Dedifferentiated amniotic fluid mesenchymal stem cell (primary cell): Measurements from ENCODE around the gene CFAP20DC.
A peak's percentile ranks its signal among the peaks of the same experiment; 100 is the strongest.
"Not testable (repeated sequence)": the region's sequence is repeated elsewhere in the genome, so short reads cannot be mapped to it uniquely, and the experiment has no call there.

Experiments used
- DNase-seq: peaks from one replicate; pipeline ENCODE4 v3.0.0-alpha.2; 2016; ENCODE audit errors: extremely low spot score

The CFAP20DC gene

DNA sequence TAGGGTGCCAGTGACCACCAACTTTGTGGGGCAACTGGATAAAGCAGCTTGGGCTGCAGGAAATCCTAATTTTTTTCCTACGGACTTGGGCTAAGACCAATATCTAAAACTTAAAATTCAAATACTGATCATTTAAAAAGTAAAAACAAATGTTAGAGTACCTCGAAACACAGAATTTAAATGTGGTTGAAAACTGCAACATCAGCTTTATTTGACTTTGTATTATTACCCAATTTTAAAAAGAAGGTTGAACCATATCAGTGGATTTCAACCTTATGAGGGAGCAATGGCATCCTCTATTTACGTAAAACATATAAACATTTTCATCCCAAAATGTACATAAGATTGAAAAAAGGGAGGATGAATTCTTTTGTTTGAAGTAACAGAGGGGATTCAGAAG, 26.2 kb downstream of the CFAP20DC start:
- DNase-seq: no peak

DNA sequence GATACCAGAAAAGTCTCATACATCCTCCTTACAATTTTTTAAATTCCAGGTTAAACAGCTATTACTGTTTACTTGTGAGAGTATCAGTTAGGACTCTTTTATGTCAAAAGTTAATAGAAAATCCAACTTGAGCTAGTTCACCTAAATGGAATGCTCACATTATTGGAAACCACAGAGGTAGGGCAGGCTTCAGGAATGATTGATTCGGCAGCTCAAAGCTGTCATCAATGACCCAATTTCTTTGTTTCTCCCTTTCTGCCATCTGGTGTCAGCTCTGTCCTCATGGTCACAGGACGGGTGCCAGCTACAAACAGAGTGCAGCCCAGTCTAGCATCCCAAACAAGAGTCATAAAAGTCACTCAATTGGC, 32.2 kb downstream of the CFAP20DC start:
- DNase-seq: no peak

DNA sequence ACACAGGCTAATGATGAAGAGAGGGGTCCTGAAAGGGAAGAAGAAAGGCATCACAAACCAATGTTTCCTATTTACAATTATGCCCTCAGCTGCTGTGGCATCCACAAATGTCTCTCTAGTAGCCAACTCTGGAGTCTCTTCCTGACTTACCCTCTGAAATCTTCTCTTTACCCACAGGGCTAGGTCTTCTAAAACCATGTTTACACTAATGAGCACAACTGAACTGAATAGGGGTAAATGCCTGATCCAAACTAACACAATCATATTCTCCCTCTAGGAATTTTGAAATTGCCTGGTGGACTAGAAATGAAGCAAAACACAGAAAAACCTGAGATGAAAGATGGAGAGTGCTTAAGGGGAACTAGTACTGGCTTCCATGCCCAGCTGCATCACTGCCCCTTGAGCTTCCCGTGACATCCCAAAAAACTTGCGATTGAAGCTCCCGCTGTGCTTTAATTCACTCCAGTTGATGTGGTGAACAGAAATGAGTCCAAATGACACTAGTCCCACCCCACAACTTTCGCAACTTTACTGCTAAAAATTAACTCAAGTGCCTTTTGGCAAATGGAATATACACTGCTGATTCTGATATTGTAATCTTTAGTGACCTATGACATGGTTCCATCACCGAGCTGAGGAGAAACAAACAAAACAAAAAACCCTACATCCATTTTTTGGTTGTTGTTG, 32.8 kb downstream of the CFAP20DC start:
- no peak for DNase-seq

- no peak for DNase-seq
Measured at GRCh38 chr3:59013611-59014010, 36.2 kb downstream of the CFAP20DC start.

DNA sequence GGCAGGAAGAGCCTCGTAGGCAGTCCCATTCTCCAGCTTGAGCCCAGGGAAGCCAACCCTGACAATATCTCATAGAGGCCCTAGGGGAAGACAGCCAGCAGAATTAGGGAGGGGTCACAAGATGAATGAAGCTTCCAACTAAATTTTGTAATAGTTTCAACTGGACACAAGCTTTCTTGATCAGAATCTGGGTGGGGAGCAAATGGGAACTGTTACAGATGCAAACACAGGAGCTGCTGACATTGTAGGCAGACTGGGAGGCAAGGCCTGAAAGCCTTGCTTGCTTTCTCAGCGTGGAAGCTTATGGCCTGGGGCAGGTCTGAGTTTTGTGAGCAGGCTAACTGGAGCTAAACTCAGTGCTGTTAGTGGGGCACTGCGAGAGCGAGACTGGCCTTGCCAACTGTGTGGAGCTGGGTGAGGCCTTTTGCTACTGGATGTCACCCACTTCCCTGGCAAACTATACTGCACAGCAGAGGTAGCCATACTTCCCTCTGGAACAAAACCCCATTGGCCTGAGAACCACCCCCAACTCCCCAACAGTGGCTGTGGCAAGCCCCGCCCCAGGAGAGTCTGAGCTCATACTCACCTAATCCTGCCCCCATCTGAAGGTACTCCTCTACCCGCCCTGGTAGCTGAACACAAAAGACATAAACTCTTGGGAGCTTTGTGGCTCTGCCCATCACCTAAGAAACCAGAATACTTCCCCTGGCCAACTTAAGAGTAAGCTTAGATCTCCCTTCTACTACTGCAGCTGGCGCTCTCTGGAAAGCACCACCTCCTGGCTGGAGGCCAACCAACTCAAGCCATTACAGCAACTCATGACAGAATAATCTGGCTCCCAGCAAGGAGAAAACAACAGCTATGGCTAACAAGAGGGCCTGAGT, 42.9 kb downstream of the CFAP20DC start:
- DNase-seq: no peak

- DNase-seq: no peak
Measured at GRCh38 chr3:59001675-59002074, 48.1 kb downstream of the CFAP20DC start.

DNA sequence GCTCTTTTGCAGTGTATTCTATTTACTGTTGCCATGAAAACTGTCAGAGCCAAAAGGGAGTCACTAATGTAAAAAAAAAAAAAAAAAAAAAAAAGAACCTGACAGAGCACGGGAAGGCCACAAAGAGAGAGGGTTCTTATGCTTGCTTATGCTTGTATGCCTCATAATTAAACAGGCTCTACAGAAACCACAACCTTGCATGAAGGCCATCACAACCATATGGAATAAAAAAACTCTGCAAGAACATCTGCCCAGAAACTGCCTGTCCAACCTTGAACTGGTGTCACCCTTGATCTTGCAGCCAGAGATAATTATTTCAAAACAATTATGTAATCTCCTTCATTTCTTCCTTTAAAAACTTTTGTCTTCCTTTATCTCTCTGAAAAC, 50.1 kb downstream of the CFAP20DC start:
- no peak for DNase-seq

- DNase-seq: no peak
Measured at GRCh38 chr3:58999134-58999773, 50.6 kb downstream of the CFAP20DC start.

GRCh38 chr3:58998476-58999117, 51.2 kb downstream of the CFAP20DC start:
- peak; percentile 87 for DNase-seq

GRCh38 chr3:58996730-58997129, 53.1 kb downstream of the CFAP20DC start:
- DNase-seq: no peak

- peak; percentile 82 for DNase-seq
Measured at GRCh38 chr3:58994746-58995330, 55.0 kb downstream of the CFAP20DC start.

GRCh38 chr3:58993547-58993946, 56.3 kb downstream of the CFAP20DC start:
- DNase-seq: no peak

DNA sequence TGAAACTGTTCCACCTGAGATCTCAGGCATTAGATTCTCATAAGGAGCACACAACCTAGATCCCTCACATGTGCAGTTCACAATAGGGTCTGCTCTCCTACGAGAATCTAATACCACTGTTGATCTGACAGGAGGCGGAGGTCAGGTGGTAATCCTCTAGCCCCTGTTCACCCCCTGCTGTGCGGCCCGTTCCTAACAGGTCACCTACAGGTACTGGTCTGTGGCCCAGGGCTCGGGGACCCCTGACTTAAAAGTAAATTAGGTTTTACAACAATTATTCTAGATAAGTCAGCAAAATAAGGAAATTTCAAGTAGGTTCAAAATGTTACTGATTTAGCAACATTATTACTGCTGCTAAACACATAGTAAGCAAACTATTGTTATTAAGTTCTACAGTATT, 58.2 kb downstream of the CFAP20DC start:
- no peak for DNase-seq

- DNase-seq: no peak
Measured at GRCh38 chr3:58991026-58991425, 58.8 kb downstream of the CFAP20DC start.

DNA sequence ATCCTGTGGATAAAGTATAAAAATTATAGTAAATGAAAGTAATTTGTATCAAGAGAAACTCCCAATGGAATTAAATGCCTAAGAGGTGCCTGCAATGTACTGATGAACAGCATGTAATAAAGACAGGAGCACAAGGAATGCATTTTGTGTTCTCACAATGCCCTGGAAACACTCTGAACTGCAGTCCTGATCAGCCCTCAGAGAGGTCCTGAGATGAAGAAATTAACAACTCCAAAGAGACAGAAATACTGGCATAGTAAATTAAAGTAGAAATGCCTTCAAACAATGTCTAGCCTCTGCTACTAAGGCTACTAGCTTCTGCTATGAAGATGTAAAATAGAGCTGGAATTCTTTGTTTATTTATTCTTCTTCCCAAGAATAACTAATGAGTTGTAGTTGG, 59.9 kb downstream of the CFAP20DC start:
- DNase-seq: no peak

DNA sequence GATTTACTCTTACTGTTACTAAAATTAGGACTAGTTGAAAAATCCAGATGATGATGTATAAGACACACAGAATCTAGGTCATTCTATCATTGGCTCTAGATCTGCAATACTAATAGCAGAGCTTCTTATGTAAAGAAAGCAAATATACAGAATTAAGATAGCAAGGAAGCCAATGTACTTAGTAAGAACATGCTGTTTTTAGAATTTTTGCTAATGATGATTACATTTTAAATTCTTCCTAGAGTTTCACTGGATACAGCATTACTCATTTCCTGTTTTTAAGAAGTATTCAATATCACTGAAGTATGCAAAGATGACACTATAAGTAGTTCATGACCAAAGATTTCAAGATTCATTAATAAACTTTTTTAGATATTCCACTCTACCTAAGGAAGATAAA, 60.7 kb downstream of the CFAP20DC start:
- no peak for DNase-seq

DNA sequence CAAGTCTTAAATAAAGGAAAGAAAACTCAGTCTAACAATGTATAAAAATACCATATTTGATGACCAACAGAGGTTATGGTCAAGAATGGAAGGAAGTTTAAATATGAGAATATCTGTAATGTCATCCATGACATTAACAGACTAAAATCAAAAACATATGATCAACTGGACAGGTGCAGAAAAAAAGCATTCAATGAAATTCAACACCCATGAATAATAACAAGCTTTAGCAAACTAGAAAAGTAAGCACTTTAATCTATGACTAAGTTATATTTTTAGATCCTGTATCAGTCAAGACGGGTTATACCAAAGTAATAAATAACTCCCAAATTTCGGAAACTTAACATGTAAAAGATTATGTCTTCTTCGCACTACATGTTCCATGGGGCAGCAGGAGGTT, 61.8 kb downstream of the CFAP20DC start:
- DNase-seq: no peak

- no peak for DNase-seq
Measured at GRCh38 chr3:58986654-58987053, 63.2 kb downstream of the CFAP20DC start.

GRCh38 chr3:58979840-58980239, 70.0 kb downstream of the CFAP20DC start:
- DNase-seq: no peak

- DNase-seq: no peak
Measured at GRCh38 chr3:58973796-58974195, 76.0 kb downstream of the CFAP20DC start.

DNA sequence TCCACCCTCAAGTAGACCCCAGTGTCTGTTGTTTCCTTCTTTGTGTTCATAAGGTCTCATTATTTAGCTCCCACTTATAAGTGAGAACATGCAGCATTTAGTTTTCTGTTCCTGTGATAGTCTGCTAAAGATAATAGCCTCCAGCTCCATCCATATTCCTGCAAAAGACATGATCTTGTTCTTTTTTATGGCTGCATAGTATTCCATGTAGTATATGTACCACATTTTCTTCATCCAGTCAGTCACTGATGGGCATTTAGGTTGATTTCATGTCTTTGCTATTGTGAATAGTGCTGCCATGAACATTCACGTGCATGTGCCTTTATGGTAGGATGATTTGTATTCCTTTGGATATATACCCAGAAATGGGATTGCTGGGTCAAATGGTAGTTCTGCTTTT, 82.0 kb downstream of the CFAP20DC start:
- DNase-seq: not testable (repeated sequence)

DNA sequence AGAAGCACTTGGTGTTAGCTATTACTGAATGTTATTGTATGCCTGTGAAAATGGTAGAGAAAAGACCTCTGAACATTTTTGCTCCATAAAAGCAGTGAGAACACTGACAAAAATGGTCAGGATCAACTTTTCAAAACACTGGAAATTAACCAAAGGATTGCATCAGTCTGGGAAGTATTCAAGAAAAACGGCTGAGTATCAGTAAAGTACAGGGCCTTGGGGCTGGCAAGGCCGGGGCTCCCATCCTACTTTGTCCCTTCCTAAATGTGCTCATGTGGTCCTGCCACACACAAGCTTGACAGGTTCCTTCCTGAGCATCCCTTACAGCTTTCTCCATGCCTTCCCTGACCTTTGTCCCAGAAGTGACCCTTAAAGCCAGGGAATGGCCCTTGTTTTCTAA, 84.0 kb downstream of the CFAP20DC start:
- DNase-seq: peak; percentile 69
